Spleen (tissue), 13 donors: ENCODE data around the gene HOXC10. TPM values are rescaled to one million over a fixed set of nuclear protein-coding genes. Genes with fewer than 3 reads are reported as not detected.
A peak's percentile ranks its signal among the peaks of the same experiment; 100 is the strongest.

Source experiments
- DNase-seq: peaks from one replicate; pipeline ENCODE4 v3.0.0-alpha.2; 2020
- H3K27ac ChIP-seq, 8 donors: fragments of 200-600 bp; sonication (generic) in 7 of 8; 1 replicate in 4 of 8; 2 replicates in 4 of 8; pipeline versions ENCODE4 v1.5.0 to v1.8.0; 2016 to 2021; ENCODE audit warnings: inconsistent platforms in 4 of 8, mild to moderate bottlenecking in 4 of 8, moderate library complexity in 1 of 8
- H3K27me3 ChIP-seq, 7 donors: fragments of 200-600 bp; sonication (generic) in 6 of 7; replicated peaks in 1 of 7; 1 replicate in 4 of 7; 2 replicates in 3 of 7; pipeline versions ENCODE4 v1.5.0 to v1.8.0; 2016 to 2021; ENCODE audit warnings: inconsistent platforms in 3 of 7, mild to moderate bottlenecking in 1 of 7
- H3K36me3 ChIP-seq, 6 donors: fragments of 200-600 bp; sonication (generic) in 5 of 6; 1 replicate in 4 of 6; 2 replicates in 2 of 6; pipeline versions ENCODE4 v1.5.0 to v1.8.0; 2016 to 2021; ENCODE audit warnings: inconsistent platforms in 2 of 6
- H3K4me1 ChIP-seq, 6 donors: fragments of 200-600 bp; sonication (generic) in 5 of 6; 1 replicate in 3 of 6; 2 replicates in 3 of 6; pipeline versions ENCODE4 v1.5.0 to v1.8.0; 2016 to 2021; ENCODE audit warnings: inconsistent platforms in 3 of 6
- H3K4me3 ChIP-seq, 8 donors: fragments of 200-600 bp; sonication (generic) in 7 of 8; 1 replicate in 4 of 8; 2 replicates in 4 of 8; pipeline versions ENCODE4 v1.5.0 to v1.8.0; 2016 to 2021; ENCODE audit warnings: inconsistent platforms in 4 of 8, mild to moderate bottlenecking in 4 of 8, moderate library complexity in 2 of 8
- H3K9me3 ChIP-seq, 8 donors: fragments of 200-600 bp; sonication (generic) in 7 of 8; 1 replicate in 4 of 8; 2 replicates in 4 of 8; pipeline versions ENCODE4 v1.5.0 to v1.8.0; 2016 to 2021; ENCODE audit warnings: inconsistent platforms in 4 of 8
- POLR2A ChIP-seq, 3 donors: fragments of 450-650 bp; IDR thresholded peaks; one replicate each; pipeline ENCODE4 v1.5.1; 2017; ENCODE audit warnings: antibody characterized with exemption in 3 of 3, mild to moderate bottlenecking in 1 of 3
- POLR2AphosphoS5 ChIP-seq, 3 donors: sonication (generic); formaldehyde crosslinking; IDR thresholded peaks; one replicate each; pipeline ENCODE4 v1.5.1; 2017; ENCODE audit warnings: antibody characterized with exemption in 3 of 3
- WGBS, 5 donors: extraction: QIAGEN DNeasy Blood & Tissue Kit in 3 of 5; methylation state at CpG; one replicate each; pipeline versions ENCODE4 v1.1.5 to v1.1.7; 2013 to 2018; 5-methylcytosine and 5-hydroxymethylcytosine counted together
- intact Hi-C: fragments of 100-400 bp; cut with DNase I; formaldehyde crosslinking; loops from one replicate; pipeline ENCODE4 v1.15.0; 2023; ENCODE audit warnings: low total_unique reads
- long read RNA-seq, 2 donors: transcript quantifications; one replicate each; lab custom pipeline, GENCODE V29; 2026
- polyA plus RNA-seq, 3 donors: library from polyadenylated mRNA; stranded (reverse); fragments of 200-250 nt; gene quantifications; one replicate each; pipeline ENCODE4 v1.2.1, GENCODE V29; 2013
- total RNA-seq, 7 donors: library from RNA; depleted of rRNA in 3 of 7; stranded (reverse); fragments of >200 nt in 3 of 7; fragmentation: NEBNext Ultra II Directional in 4 of 7; extraction: Animal tissue kit (Norgen Biotek cat#: 25700) in 4 of 7; gene quantifications; one replicate each; pipeline versions ENCODE4 v1.1.0 to v1.2.1, GENCODE V29; 2016 to 2021
- TF ChIP-seq, protein P1 (sequence below), 11 experiments: fragments of 200-600 bp in 7 of 11; fragments of 450-650 bp in 4 of 11; sonication (generic) in 4 of 11; IDR thresholded peaks in 8 of 11; conservative IDR thresholded peaks in 3 of 11; 1 replicate in 7 of 11; 2 replicates in 4 of 11; pipeline versions ENCODE4 v1.4.0 to v1.8.0; 2016 to 2021; ENCODE audit warnings: antibody characterized with exemption in 11 of 11, inconsistent platforms in 4 of 11, mild to moderate bottlenecking in 1 of 11
- donor health status: healthy with polysubstance abuse.
- donor health status: DM: no; HTN: no; CAD: no; lungs with moderate emphysema.
- donor health status: DM: no; HTN: no; CAD: no.
- donor health status: Bipolar disorder and iron deficiency.
- donor health status: healthy.
- donor health status: DM: no; HTN: no; CAD: no.
- donor health status: DM: yes; HTN: yes; CAD: no.

The HOXC10 gene
- total RNA-seq (not detected), polyA plus RNA-seq (not detected)
- long read RNA-seq, donor 1, result 0 reads
- long read RNA-seq, donor 2, result 0 reads

DNA sequence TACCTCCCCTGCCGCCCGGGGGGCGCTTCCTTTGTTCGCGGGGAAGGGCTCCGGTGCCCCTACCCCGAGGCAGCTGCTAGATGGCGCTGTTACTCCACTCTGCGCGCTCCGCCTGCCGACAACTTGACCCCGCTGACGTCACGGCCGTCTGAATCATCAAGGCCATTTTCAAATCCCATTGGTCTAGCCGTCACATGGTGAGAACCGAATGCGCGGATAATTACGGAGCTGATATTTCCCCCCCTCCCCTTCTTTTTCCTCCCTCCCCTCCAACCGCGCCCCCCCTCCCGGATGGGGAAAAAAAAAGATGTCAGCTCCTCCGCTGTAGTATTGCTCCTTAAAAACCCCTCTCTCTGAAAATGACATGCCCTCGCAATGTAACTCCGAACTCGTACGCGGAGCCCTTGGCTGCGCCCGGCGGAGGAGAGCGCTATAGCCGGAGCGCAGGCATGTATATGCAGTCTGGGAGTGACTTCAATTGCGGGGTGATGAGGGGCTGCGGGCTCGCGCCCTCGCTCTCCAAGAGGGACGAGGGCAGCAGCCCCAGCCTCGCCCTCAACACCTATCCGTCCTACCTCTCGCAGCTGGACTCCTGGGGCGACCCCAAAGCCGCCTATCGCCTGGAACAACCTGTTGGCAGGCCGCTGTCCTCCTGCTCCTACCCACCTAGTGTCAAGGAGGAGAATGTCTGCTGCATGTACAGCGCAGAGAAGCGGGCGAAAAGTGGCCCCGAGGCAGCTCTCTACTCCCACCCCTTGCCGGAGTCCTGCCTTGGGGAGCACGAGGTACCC lies at the start of gene HOXC10:
Gene HOXC10, plus strand, starts transcription at position 246 of the 791 bp plus-strand sequence. Its CDS starts 114 bp downstream, at position 360.
- TF ChIP-seq, protein P1, sequence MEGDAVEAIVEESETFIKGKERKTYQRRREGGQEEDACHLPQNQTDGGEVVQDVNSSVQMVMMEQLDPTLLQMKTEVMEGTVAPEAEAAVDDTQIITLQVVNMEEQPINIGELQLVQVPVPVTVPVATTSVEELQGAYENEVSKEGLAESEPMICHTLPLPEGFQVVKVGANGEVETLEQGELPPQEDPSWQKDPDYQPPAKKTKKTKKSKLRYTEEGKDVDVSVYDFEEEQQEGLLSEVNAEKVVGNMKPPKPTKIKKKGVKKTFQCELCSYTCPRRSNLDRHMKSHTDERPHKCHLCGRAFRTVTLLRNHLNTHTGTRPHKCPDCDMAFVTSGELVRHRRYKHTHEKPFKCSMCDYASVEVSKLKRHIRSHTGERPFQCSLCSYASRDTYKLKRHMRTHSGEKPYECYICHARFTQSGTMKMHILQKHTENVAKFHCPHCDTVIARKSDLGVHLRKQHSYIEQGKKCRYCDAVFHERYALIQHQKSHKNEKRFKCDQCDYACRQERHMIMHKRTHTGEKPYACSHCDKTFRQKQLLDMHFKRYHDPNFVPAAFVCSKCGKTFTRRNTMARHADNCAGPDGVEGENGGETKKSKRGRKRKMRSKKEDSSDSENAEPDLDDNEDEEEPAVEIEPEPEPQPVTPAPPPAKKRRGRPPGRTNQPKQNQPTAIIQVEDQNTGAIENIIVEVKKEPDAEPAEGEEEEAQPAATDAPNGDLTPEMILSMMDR (IDR thresholded peaks at IDR 0.05 in 8 of 11, conservative IDR thresholded peaks at IDR 0.05 in 3 of 11), result peak in 7 of 11 experiments; percentile 19 to 52 (median 37)
- TF ChIP-seq POLR2AphosphoS5 (IDR thresholded peaks at IDR 0.05), result no peak
- TF ChIP-seq POLR2A (IDR thresholded peaks at IDR 0.05), result no peak
- no peaks in the 10 kb centered on the region for H3K36me3 ChIP-seq
- H3K27ac ChIP-seq, result no peak within 1 kb of the TSS
- peaks cover 13 to 48% (median 33%) of the 10 kb centered on the region in 6 donors for H3K4me1 ChIP-seq
- DNase-seq, result no peak
- peak within 1 kb of the TSS in 4 of 8 donors; percentile 6 to 53 (median 12) for H3K4me3 ChIP-seq
- intact Hi-C loops, result no loop called here
- H3K9me3 ChIP-seq, result peaks cover 0 to 12% (median 0%) of the 10 kb centered on the region in 8 donors
- peaks cover 34 to 100% (median 100%) of the 10 kb centered on the region in 7 donors for H3K27me3 ChIP-seq
- WGBS, 5 donors, result 4 to 8% (median 7%) methylated on average over 49 to 55 of the region's 55 CpGs

DNA sequence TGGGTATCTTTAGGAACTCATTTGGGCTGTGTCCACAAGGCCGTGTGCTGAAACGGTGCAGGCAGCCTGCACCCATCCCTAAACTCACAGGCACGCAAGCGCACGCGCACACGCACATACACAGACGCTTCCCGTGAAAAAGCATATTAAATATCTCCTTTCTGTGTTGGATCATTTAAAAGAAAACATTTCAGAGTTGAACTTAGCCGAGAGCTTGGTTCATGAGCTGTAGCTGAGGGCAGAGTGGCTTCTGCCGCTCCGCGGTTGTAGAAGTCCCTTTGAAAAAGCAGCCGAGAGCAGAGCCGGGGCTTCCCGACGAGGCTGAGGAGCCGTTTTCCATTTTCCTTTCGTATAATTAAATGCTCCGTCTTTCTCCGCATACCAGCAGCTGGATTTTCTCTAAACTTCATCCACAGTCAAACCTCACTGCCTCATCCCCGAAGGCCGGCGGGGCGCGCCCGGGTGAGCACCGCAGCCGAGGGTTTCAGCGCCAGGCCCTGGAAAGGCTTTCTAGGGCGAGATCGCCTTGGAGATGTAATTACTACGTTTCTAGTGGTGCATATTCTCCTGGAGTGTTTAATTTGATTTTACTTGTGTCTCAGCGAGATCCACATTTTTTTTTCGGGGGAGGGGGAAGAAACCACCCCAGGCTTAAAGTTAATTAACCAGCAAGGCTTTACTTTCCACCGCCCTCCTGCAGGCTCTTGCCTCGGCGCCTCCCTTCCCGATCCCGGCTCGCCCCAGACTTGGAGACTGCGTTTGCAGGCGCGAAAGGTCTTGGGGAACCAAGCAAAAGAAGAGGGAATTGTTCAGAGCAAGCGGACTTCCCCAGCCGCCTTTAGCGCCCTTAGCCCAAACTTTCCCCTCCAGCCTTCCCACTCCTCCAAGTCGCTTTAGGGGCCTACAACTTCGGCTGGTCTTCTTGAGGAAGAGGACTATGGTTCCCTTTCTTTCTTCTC lies 49.3 kb upstream of the HOXC10 start:
- H3K9me3 ChIP-seq, result peaks cover 0 to 3% (median 0%) of the 10 kb centered on the region in 8 donors
- H3K36me3 ChIP-seq, result no peaks in the 10 kb centered on the region
- TF ChIP-seq POLR2A (IDR thresholded peaks at IDR 0.05) (no peak), POLR2AphosphoS5 (IDR thresholded peaks at IDR 0.05) (no peak)
- TF ChIP-seq, protein P1 (IDR thresholded peaks at IDR 0.05 in 8 of 11, conservative IDR thresholded peaks at IDR 0.05 in 3 of 11), result no peak
- DNase-seq, result no peak
- peaks cover 0 to 28% (median 14%) of the 10 kb centered on the region in 6 donors for H3K4me1 ChIP-seq
- WGBS, 5 donors, result 6 to 10% (median 8%) methylated on average over 49 of the region's 49 CpGs
- H3K4me3 ChIP-seq, result no peak overlapping the region
- intact Hi-C loops, result no loop called here
- no peak overlapping the region for H3K27ac ChIP-seq
- H3K27me3 ChIP-seq, result peaks cover 17 to 100% (median 93%) of the 10 kb centered on the region in 7 donors

DNA sequence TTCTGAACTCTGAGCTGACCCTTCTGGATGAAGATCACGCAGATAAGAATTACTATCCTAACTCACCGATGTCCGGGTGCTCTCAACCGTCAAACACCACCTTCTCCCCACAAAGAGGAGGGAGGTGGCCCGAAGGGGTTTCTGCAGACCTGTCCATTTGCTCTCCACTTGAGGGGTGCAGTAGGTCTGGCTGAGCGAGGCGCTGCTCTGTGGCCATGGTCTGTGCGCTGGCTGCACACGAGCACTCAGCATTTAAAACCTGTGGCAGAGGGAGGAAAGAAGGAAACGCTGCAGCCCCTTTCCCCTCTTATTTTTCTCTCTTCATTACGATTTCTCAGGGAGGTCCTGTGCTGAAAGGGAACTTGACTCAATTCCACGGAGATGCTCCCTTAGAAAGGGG lies 47.8 kb upstream of the HOXC10 start:
- peaks cover 0 to 3% (median 0%) of the 10 kb centered on the region in 8 donors for H3K9me3 ChIP-seq
- H3K27ac ChIP-seq, result no peak overlapping the region
- H3K27me3 ChIP-seq, result peaks cover 16 to 100% (median 93%) of the 10 kb centered on the region in 7 donors
- intact Hi-C loops, result no loop called here
- TF ChIP-seq POLR2AphosphoS5 (IDR thresholded peaks at IDR 0.05) (no peak), POLR2A (IDR thresholded peaks at IDR 0.05) (no peak)
- TF ChIP-seq, protein P1 (IDR thresholded peaks at IDR 0.05 in 8 of 11, conservative IDR thresholded peaks at IDR 0.05 in 3 of 11), result no peak
- no peak for DNase-seq
- 12 to 19% (median 16%) methylated on average over 12 of the region's 12 CpGs for WGBS, 5 donors
- H3K36me3 ChIP-seq, result no peaks in the 10 kb centered on the region
- no peak overlapping the region for H3K4me3 ChIP-seq
- H3K4me1 ChIP-seq, result peaks cover 0 to 28% (median 14%) of the 10 kb centered on the region in 6 donors
